Caco-2 (cell line): Measurements from ENCODE around the gene TMEM69. TPM values are rescaled to one million over a fixed set of nuclear protein-coding genes. Genes with fewer than 3 reads are reported as not detected.
"Not testable (repeated sequence)": the region's sequence is repeated elsewhere in the genome, so short reads cannot be mapped to it uniquely, and the experiment has no call there.

Source experiments
- BruUV-seq: library from RNA; stranded (reverse); fragments of 400-500 nt; replicated peaks from 2 replicates; lab custom pipeline; 2021; lab: Mats Ljungman, UMichigan
- CTCF ChIA-PET: fragments of 300-600 bp; sonication (Branson Sonifier 250); formaldehyde crosslinking; loops from one replicate; lab custom pipeline; 2022; ENCODE audit warnings: antibody characterized with exemption; lab: Charles Lee
- POLR2A ChIA-PET: fragments of 300-600 bp; sonication (Branson Sonifier 250); formaldehyde crosslinking; loops from one replicate; lab custom pipeline; 2022; ENCODE audit warnings: antibody characterized with exemption; lab: Charles Lee
- DNase-seq, 2 experiments: peaks; one replicate each; pipeline versions ENCODE4 v3.0.0 to v3.0.0-alpha.2; 2020 to 2022
- H3K27me3 ChIP-seq: replicated peaks from 2 replicates; pipeline ENCODE4 v1.6.0; 2011; ENCODE audit warnings: low read length; ENCODE audit not compliant: control insufficient read depth, insufficient read depth
- H3K36me3 ChIP-seq: 2 replicates; pipeline ENCODE4 v1.5.1; 2011; ENCODE audit warnings: low read length; ENCODE audit not compliant: control insufficient read depth, insufficient read depth
- H3K4me1 ChIP-seq: fragments of 250-450 bp; sonication (Bioruptor Pico); 2 replicates; pipeline ENCODE4 v1.5.1; 2020; ENCODE audit warnings: mild to moderate bottlenecking
- H3K4me3 ChIP-seq: 2 replicates; pipeline ENCODE4 v1.5.1; 2011; ENCODE audit warnings: low read depth, mild to moderate bottlenecking, control low read depth, low read length
- H3K9me3 ChIP-seq: fragments of 250-450 bp; sonication (Bioruptor Pico); 2 replicates; pipeline ENCODE4 v1.5.1; 2020; ENCODE audit warnings: mild to moderate bottlenecking, moderate library complexity
- H3K27ac Mint-ChIP-seq: one replicate; pipeline ENCODE4 v1.8.0; 2022; ENCODE audit warnings: mixed read lengths; ENCODE audit not compliant: unreplicated experiment
- H3K27me3 Mint-ChIP-seq: one replicate; pipeline ENCODE4 v1.8.0; 2022; ENCODE audit warnings: mixed read lengths; ENCODE audit not compliant: insufficient read depth, unreplicated experiment
- H3K36me3 Mint-ChIP-seq: one replicate; pipeline ENCODE4 v1.8.0; 2022; ENCODE audit warnings: mild to moderate bottlenecking, mixed read lengths; ENCODE audit not compliant: insufficient read depth, unreplicated experiment
- H3K4me1 Mint-ChIP-seq: one replicate; pipeline ENCODE4 v1.8.0; 2022; ENCODE audit warnings: low read depth, mixed read lengths; ENCODE audit not compliant: unreplicated experiment
- H3K4me3 Mint-ChIP-seq: one replicate; pipeline ENCODE4 v1.8.0; 2022; ENCODE audit warnings: mild to moderate bottlenecking, moderate library complexity, mixed read lengths; ENCODE audit not compliant: unreplicated experiment
- H3K9me3 Mint-ChIP-seq: one replicate; pipeline ENCODE4 v1.8.0; 2022; ENCODE audit warnings: mixed read lengths; ENCODE audit not compliant: unreplicated experiment
- CTCF ChIP-seq, 2 experiments: fragments of 200-600 bp in 1 of 2; IDR thresholded peaks; 1 replicate in 1 of 2; 2 replicates in 1 of 2; pipeline versions ENCODE4 v1.5.1 to v1.8.0; 2011 to 2022; ENCODE audit warnings: antibody characterized with exemption in 1 of 2, control low read depth in 1 of 2, inconsistent platforms in 1 of 2, low read depth in 1 of 2, low read length in 1 of 2, mild to moderate bottlenecking in 1 of 2, moderate library complexity in 1 of 2; ENCODE audit not compliant: insufficient read depth in 1 of 2, severe bottlenecking in 1 of 2, unreplicated experiment in 1 of 2
- intact Hi-C: fragments of 100-400 bp; cut with micrococcal nuclease; formaldehyde crosslinking; loops from one replicate; pipeline ENCODE4 v1.10.0; 2022; ENCODE audit not compliant: unreplicated experiment
- total RNA-seq: library from RNA; stranded (reverse); gene quantifications from 2 replicates; pipeline ENCODE4 v1.2.3, GENCODE V29; 2022

TMEM69 gene
- total RNA-seq, 1 experiment from 2014 or later, result 21.5 TPM

- H3K4me1 Mint-ChIP-seq, result no peaks in the 10 kb centered on the region
- DNase-seq, result no peak
- H3K9me3 ChIP-seq, result no peaks in the 10 kb centered on the region
- H3K36me3 Mint-ChIP-seq, result no peaks in the 10 kb centered on the region
- H3K4me1 ChIP-seq, result no peaks in the 10 kb centered on the region
- H3K4me3 ChIP-seq, result no peak overlapping the region
- CTCF ChIA-PET, result no interaction called here
- intact Hi-C loops, result no loop called here
- no TSS peak for BruUV-seq
- H3K4me3 Mint-ChIP-seq, result no peak overlapping the region
- POLR2A ChIA-PET, result no interaction called here
- no peaks in the 10 kb centered on the region for H3K27me3 ChIP-seq
- no peak overlapping the region for H3K27ac Mint-ChIP-seq
- H3K27me3 Mint-ChIP-seq, result no peaks in the 10 kb centered on the region
- no peaks in the 10 kb centered on the region for H3K36me3 ChIP-seq
- TF ChIP-seq CTCF (IDR thresholded peaks at IDR 0.05; ENCODE audit: insufficient read depth in 1 of 2, low read depth in 1 of 2, low read length in 1 of 2, severe bottlenecking in 1 of 2, unreplicated experiment in 1 of 2), result no peak
- no peaks in the 10 kb centered on the region for H3K9me3 Mint-ChIP-seq
These were observed 34.8 kb downstream of the TMEM69 start for GRCh38 chr1:45722809-45723208.

GRCh38 chr1:45723248-45723930 is 35.4 kb downstream of the TMEM69 start:
- POLR2A ChIA-PET, result no interaction called here
- intact Hi-C loops, result no loop called here
- BruUV-seq, result no TSS peak

GRCh38 chr1:45726007-45726406 is 38.0 kb downstream of the TMEM69 start:
- H3K36me3 ChIP-seq, POLR2A ChIA-PET, H3K27ac Mint-ChIP-seq, H3K9me3 Mint-ChIP-seq, H3K27me3 Mint-ChIP-seq, BruUV-seq, H3K36me3 Mint-ChIP-seq, H3K4me1 Mint-ChIP-seq, H3K4me3 ChIP-seq, H3K4me1 ChIP-seq, H3K9me3 ChIP-seq, H3K27me3 ChIP-seq, intact Hi-C loops, DNase-seq, H3K4me3 Mint-ChIP-seq, CTCF ChIA-PET: not testable (repeated sequence)

More at GRCh38 chr1:45723248-45723930, 35.4 kb downstream of the TMEM69 start:
- no peaks in the 10 kb centered on the region for H3K27me3 Mint-ChIP-seq
- Histone ChIP-seq H3K36me3 (no peaks in the 10 kb centered on the region), H3K4me3 (no peak overlapping the region), H3K27me3 (no peaks in the 10 kb centered on the region), H3K4me1 (no peaks in the 10 kb centered on the region), H3K9me3 (no peaks in the 10 kb centered on the region)
- H3K36me3 Mint-ChIP-seq, result no peaks in the 10 kb centered on the region
- no peak overlapping the region for H3K4me3 Mint-ChIP-seq
- H3K4me1 Mint-ChIP-seq, result no peaks in the 10 kb centered on the region
- no peak overlapping the region for H3K27ac Mint-ChIP-seq
- TF ChIP-seq CTCF (IDR thresholded peaks at IDR 0.05; ENCODE audit: insufficient read depth in 1 of 2, low read depth in 1 of 2, low read length in 1 of 2, severe bottlenecking in 1 of 2, unreplicated experiment in 1 of 2), result no peak
- DNase-seq, result no peak
- CTCF ChIA-PET, result no interaction called here
- H3K9me3 Mint-ChIP-seq, result no peaks in the 10 kb centered on the region
